Pancreas (tissue), 10 donors: ENCODE results near the gene ACTG1. TPM values are rescaled to one million over a fixed set of nuclear protein-coding genes. Genes with fewer than 3 reads are reported as not detected.

Experiments
- ATAC-seq, 4 donors: fragments of 200-7000 bp; cut with Tn5 transposase; one replicate each; pipeline versions ENCODE4 v1.8.0 to v1.9.1; 2020; ENCODE audit warnings: mild to moderate bottlenecking in 4 of 4, moderate library complexity in 4 of 4
- DNase-seq, 6 donors: peaks; one replicate each; pipeline ENCODE4 v3.0.0-alpha.2; 2020
- FAIRE-seq: peaks from 2 replicates; lab custom pipeline; 2012; peaks lifted over from hg19 to GRCh38; lab: Jason Lieb, UNC
- H3K27ac ChIP-seq, 4 donors: fragments of 200-600 bp; sonication (generic); 1 replicate in 3 of 4; 2 replicates in 1 of 4; pipeline versions ENCODE4 v1.5.0 to v1.8.0; 2020
- H3K27me3 ChIP-seq, 4 donors: fragments of 200-600 bp; one replicate each; pipeline ENCODE4 v1.8.0; 2021
- H3K36me3 ChIP-seq, 3 donors: fragments of 200-600 bp; sonication (generic) in 1 of 3; one replicate each; pipeline versions ENCODE4 v1.5.0 to v1.8.0; 2020 to 2021
- H3K4me1 ChIP-seq, 3 donors: fragments of 200-600 bp; one replicate each; pipeline ENCODE4 v1.8.0; 2021
- H3K4me3 ChIP-seq, 4 donors: fragments of 200-600 bp; sonication (generic) in 2 of 4; one replicate each; pipeline versions ENCODE4 v1.5.0 to v1.8.0; 2020 to 2021
- H3K9me3 ChIP-seq, 4 donors: fragments of 200-600 bp; one replicate each; pipeline ENCODE4 v1.8.0; 2021
- WGBS, 2 donors: extraction: QIAGEN DNeasy Blood & Tissue Kit; methylation state at CpG; one replicate each; pipeline ENCODE4 v1.1.7; 2013; 5-methylcytosine and 5-hydroxymethylcytosine counted together
- intact Hi-C, 3 donors: fragments of 100-400 bp; cut with DNase I; formaldehyde crosslinking; loops; one replicate each; pipeline versions ENCODE4 v1.11.1 to v1.14.2; 2022
- polyA plus RNA-seq, 2 donors: library from polyadenylated mRNA; stranded (reverse); fragments of 200-250 nt; gene quantifications; one replicate each; pipeline ENCODE4 v1.2.3, GENCODE V29; 2013
- total RNA-seq, 6 donors: library from RNA; stranded (reverse); fragmentation: NEBNext Ultra II Directional in 4 of 6; extraction: Animal tissue kit (Norgen Biotek cat#: 25700) in 4 of 6; gene quantifications; one replicate each; pipeline versions ENCODE4 v1.2.1 to v1.2.4, GENCODE V29; 2021 to 2023
- TF ChIP-seq, protein P1 (sequence below), 4 donors: fragments of 200-600 bp; sonication (generic) in 3 of 4; IDR thresholded peaks; one replicate each; pipeline versions ENCODE4 v1.5.0 to v1.8.0; 2021; ENCODE audit warnings: antibody characterized with exemption in 4 of 4
- donor health status: healthy with polysubstance abuse.
- donor health status: DM: no; HTN: no; CAD: no; lungs with moderate emphysema.
- donor health status: DM: no; HTN: no; CAD: no.
- donor health status: control.
- donor health status: control.
- donor health status: Bipolar disorder and iron deficiency.
- donor health status: DM: yes; HTN: yes; CAD: no.
- donor health status: DM: no; HTN: no; CAD: no.
- donor health status: DM: no; HTN: no; CAD: no.
- donor health status: DM: yes; HTN: yes; CAD: no.

ACTG1 gene
- total and polyA plus RNA-seq, 8 donors, result 889 to 2,872 (median 1,674) TPM

DNA sequence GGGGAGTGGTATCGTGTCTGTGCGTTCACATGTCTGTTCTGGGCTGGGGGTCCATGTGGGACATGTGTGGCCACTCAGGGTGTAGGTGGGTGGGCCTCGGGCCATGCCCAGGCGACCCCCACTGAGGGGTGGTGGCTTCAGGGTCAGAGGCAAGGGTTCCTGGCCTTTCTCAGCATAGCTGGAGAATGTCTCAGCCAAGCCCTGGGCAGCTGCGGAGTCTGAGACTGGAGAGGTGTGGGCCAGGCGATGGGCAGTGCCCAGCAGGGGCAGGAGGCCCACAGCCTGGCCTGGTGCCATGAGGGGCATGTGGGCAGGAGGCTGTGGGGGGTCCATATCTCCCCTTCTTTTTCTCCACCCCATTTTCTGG, 16.8 kb upstream of the ACTG1 start:
- no peaks in the 10 kb centered on the region for H3K9me3 ChIP-seq
- WGBS, 2 donors, result 72 to 74% methylated on average over 6 of the region's 6 CpGs
- H3K27ac ChIP-seq, result no peak overlapping the region
- no peaks in the 10 kb centered on the region for H3K36me3 ChIP-seq
- FAIRE-seq, result no peak
- H3K4me3 ChIP-seq, result no peak overlapping the region
- peak in 2 of 4 donors; percentile 2 to 19 for ATAC-seq
- no peaks in the 10 kb centered on the region for H3K27me3 ChIP-seq
- peaks cover 0 to 3% (median 0%) of the 10 kb centered on the region in 3 donors for H3K4me1 ChIP-seq
- TF ChIP-seq, protein P1, sequence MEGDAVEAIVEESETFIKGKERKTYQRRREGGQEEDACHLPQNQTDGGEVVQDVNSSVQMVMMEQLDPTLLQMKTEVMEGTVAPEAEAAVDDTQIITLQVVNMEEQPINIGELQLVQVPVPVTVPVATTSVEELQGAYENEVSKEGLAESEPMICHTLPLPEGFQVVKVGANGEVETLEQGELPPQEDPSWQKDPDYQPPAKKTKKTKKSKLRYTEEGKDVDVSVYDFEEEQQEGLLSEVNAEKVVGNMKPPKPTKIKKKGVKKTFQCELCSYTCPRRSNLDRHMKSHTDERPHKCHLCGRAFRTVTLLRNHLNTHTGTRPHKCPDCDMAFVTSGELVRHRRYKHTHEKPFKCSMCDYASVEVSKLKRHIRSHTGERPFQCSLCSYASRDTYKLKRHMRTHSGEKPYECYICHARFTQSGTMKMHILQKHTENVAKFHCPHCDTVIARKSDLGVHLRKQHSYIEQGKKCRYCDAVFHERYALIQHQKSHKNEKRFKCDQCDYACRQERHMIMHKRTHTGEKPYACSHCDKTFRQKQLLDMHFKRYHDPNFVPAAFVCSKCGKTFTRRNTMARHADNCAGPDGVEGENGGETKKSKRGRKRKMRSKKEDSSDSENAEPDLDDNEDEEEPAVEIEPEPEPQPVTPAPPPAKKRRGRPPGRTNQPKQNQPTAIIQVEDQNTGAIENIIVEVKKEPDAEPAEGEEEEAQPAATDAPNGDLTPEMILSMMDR (IDR thresholded peaks at IDR 0.05), result no peak
- peak in 2 of 6 donors; percentile 46 to 69 for DNase-seq
- intact Hi-C loops, result no loop called here

DNA sequence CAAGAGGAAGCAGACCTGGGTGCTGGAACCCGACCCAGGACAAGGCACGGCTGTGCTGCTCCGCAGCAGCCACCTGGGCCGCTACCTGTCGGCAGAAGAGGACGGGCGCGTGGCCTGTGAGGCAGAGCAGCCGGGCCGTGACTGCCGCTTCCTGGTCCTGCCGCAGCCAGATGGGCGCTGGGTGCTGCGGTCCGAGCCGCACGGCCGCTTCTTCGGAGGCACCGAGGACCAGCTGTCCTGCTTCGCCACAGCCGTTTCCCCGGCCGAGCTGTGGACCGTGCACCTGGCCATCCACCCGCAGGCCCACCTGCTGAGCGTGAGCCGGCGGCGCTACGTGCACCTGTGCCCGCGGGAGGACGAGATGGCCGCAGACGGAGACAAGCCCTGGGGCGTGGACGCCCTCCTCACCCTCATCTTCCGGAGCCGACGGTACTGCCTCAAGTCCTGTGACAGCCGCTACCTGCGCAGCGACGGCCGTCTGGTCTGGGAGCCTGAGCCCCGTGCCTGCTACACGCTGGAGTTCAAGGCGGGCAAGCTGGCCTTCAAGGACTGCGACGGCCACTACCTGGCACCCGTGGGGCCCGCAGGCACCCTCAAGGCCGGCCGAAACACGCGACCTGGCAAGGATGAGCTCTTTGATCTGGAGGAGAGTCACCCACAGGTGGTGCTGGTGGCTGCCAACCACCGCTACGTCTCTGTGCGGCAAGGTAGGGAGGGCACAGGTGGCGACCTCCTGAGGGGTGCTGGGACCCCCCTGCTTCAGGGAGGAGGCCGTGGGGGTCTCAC, 16.2 kb upstream of the ACTG1 start:
- peak overlapping the region in 1 of 4 donors; percentile 12 for H3K4me3 ChIP-seq
- FAIRE-seq (no peak), ATAC-seq (peak; percentile 35 to 63 (median 57)), DNase-seq (peak in 3 of 6 donors; percentile 56 to 84 (median 65))
- TF ChIP-seq, protein P1 (IDR thresholded peaks at IDR 0.05), result no peak
- intact Hi-C loops, result no loop called here
- no peaks in the 10 kb centered on the region for H3K36me3 ChIP-seq
- no peaks in the 10 kb centered on the region for H3K4me1 ChIP-seq
- H3K27me3 ChIP-seq, result no peaks in the 10 kb centered on the region
- H3K27ac ChIP-seq, result no peak overlapping the region
- H3K9me3 ChIP-seq, result no peaks in the 10 kb centered on the region
- 41 to 51% methylated on average over 57 to 62 of the region's 62 CpGs for whole genome bisulfite sequencing, 2 donors

DNA sequence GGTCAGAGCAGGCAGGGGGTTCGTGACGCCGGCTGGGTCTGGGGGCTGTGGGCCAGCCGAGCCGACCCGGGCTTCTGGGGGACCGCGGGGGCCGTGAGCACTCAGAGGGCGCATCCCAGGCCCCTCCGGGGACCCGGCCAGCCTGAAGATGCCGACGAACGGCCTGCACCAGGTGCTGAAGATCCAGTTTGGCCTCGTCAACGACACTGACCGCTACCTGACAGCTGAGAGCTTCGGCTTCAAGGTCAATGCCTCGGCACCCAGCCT, 15.7 kb upstream of the ACTG1 start:
- TF ChIP-seq, protein P1 (IDR thresholded peaks at IDR 0.05), result no peak
- Histone ChIP-seq H3K4me1 (no peaks in the 10 kb centered on the region), H3K36me3 (no peaks in the 10 kb centered on the region), H3K27me3 (no peaks in the 10 kb centered on the region), H3K9me3 (no peaks in the 10 kb centered on the region), H3K4me3 (no peak overlapping the region), H3K27ac (no peak overlapping the region)
- 15 to 47% methylated on average over 8 to 20 of the region's 20 CpGs for WGBS, 2 donors
- intact Hi-C loops, result no loop called here
- DNase-seq, result peak in 2 of 6 donors; percentile 49 to 72
- no peak for ATAC-seq
- no peak for FAIRE-seq

DNA sequence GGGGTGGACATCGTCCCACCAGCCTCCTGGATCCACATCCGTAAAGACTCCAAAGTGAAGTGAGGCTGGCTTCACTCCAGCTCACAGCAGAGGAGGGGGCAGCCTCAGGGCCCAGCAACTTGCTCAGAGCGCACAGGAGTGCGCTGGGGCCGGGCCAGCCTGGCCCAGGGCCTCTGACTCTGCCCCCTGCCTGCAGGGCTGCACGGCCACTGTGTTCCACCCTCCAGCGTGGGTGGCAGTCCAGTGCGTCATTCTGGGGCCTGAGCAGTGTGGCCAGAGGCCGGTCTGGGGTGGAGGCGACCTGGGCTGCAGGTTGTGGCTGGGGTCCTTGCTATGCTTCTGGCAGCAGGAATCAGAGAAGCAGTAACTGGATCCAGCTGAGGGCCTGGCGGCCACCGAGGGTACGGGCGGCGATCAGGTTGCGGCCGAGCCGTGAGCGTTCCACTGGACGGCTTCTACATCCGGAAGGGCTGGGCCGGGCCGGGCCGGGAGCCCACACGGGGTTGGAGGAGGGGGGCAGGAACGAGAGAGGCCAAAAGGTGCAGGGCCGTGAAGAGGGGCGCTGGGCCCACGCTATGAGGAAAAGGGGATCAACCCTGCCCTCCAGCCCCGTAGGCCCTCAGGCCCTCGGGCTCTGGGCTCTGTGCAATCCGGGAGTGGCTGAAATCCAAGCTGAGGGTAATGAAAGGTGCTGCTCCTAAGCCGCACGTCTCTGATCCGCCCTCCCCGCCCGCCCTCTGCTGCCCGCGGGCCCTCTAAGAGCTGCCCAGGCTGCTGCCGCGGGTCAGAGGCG, 15.2 kb upstream of the ACTG1 start, which contains the start of gene FSCN2:
Gene FSCN2, plus strand, starts transcription at position 787 of the 793 bp plus-strand sequence. CDS start 155 bp downstream, outside the sequence.
- no peaks in the 10 kb centered on the region for H3K9me3 ChIP-seq
- FAIRE-seq (no peak), ATAC-seq (peak in 1 of 4 donors; percentile 8), DNase-seq (peak in 3 of 6 donors; percentile 8 to 72 (median 38))
- TF ChIP-seq, protein P1 (IDR thresholded peaks at IDR 0.05), result no peak
- H3K4me3 ChIP-seq, result peak within 1 kb of the TSS in 1 of 4 donors; percentile 12
- 72 to 80% methylated on average over 25 to 42 of the region's 42 CpGs for WGBS, 2 donors
- H3K36me3 ChIP-seq, result no peaks in the 10 kb centered on the region
- no peak within 1 kb of the TSS for H3K27ac ChIP-seq
- intact Hi-C loops, result no loop called here
- H3K4me1 ChIP-seq, result no peaks in the 10 kb centered on the region
- H3K27me3 ChIP-seq, result no peaks in the 10 kb centered on the region
